Measurements from ENCODE around the gene ZNF217. TPM values are rescaled to one million over a fixed set of nuclear protein-coding genes. Genes with fewer than 3 reads are reported as not detected.
A peak's percentile ranks its signal among the peaks of the same experiment; 100 is the strongest.
"Not testable (repeated sequence)": the region's sequence is repeated elsewhere in the genome, so short reads cannot be mapped to it uniquely, and the experiment has no call there.

ZNF217 gene
- polyA plus RNA-seq (2014; cell fraction: cytosol; rRNA removed), result 9.8 and 10.8 TPM in 2 replicates
- 9.4 and 19.0 TPM in 2 replicates for polyA plus RNA-seq (2014; cell fraction: nucleus; rRNA removed)

- peak; percentile 75 for DNase-seq (ENCODE audit: low spot score)
These were observed at the start of gene ZNF217 for GRCh38 chr20:53593466-53594007. ZNF217 (minus strand) TSS chr20:53593839; CDS start chr20:53582826, 11,013 bp downstream.

- DNase-seq (ENCODE audit: low spot score), result no peak
These were observed 49.6 kb upstream of the ZNF217 start for GRCh38 chr20:53643031-53643832.

- peak; percentile 49 for DNase-seq (ENCODE audit: low spot score)
These were observed 48.8 kb upstream of the ZNF217 start for GRCh38 chr20:53642196-53643030.

- DNase-seq (ENCODE audit: low spot score), result no peak
These were observed 46.2 kb upstream of the ZNF217 start for GRCh38 chr20:53639647-53640440.

- DNase-seq (ENCODE audit: low spot score), result no peak
These were observed 45.5 kb upstream of the ZNF217 start for GRCh38 chr20:53639128-53639527.

GRCh38 chr20:53637310-53637709 is 43.7 kb upstream of the ZNF217 start:
- DNase-seq (ENCODE audit: low spot score), result not testable (repeated sequence)

- no peak for DNase-seq (ENCODE audit: low spot score)
These were observed 43.0 kb upstream of the ZNF217 start for GRCh38 chr20:53636540-53637097.

GRCh38 chr20:53635221-53635620 is 41.6 kb upstream of the ZNF217 start:
- no peak for DNase-seq (ENCODE audit: low spot score)

GRCh38 chr20:53631909-53632662 is 38.4 kb upstream of the ZNF217 start:
- no peak for DNase-seq (ENCODE audit: low spot score)

- no peak for DNase-seq (ENCODE audit: low spot score)
These were observed 35.8 kb upstream of the ZNF217 start for GRCh38 chr20:53629436-53629835.

GRCh38 chr20:53628758-53629157 is 35.1 kb upstream of the ZNF217 start:
- not testable (repeated sequence) for DNase-seq (ENCODE audit: low spot score)

- DNase-seq (ENCODE audit: low spot score), result no peak
These were observed 34.4 kb upstream of the ZNF217 start for GRCh38 chr20:53628076-53628475.

- not testable (repeated sequence) for DNase-seq (ENCODE audit: low spot score)
These were observed 33.4 kb upstream of the ZNF217 start for GRCh38 chr20:53627001-53627400.

- no peak for DNase-seq (ENCODE audit: low spot score)
These were observed 32.9 kb upstream of the ZNF217 start for GRCh38 chr20:53626584-53626983.

- no peak for DNase-seq (ENCODE audit: low spot score)
These were observed 31.9 kb upstream of the ZNF217 start for GRCh38 chr20:53625311-53626129.

- DNase-seq (ENCODE audit: low spot score), result not testable (repeated sequence)
These were observed 31.2 kb upstream of the ZNF217 start for GRCh38 chr20:53624927-53625250.

- DNase-seq (ENCODE audit: low spot score), result peak; percentile 79
These were observed 30.0 kb upstream of the ZNF217 start for GRCh38 chr20:53623454-53624211.

GRCh38 chr20:53623134-53623453 is 29.5 kb upstream of the ZNF217 start:
- no peak for DNase-seq (ENCODE audit: low spot score)
